HG03064 (cell line): ENCODE measurements around the gene PARVG.

Experiments
- ATAC-seq: cut with Tn5 transposase; IDR thresholded peaks from one replicate; pipeline ENCODE4 v1.9.1; 2021; ENCODE audit warnings: low read depth; ENCODE audit not compliant: unreplicated experiment

The PARVG gene

GRCh38 chr22:44154436-44154942 lies 26.2 kb upstream of the PARVG start:
- no peak for ATAC-seq

DNA sequence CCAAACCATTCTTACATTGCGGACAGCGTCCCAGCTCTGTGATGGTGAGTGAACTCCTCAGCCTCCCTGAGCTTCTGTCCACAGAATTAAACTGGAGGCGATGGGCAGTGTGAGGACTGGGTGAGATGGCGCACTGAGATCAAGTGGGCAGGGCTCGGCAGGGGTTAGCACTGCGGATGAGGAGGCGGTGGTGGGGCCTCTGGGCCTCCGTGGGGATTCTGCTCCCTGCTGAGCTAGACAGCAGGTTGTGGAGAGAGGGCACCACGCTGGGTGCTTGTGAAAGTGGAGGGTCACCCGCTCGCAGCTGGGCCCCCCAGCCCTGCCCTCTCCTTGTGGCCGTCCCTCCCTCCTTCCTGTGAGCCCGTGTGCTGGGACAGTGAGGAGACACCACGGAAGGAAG lies 25.6 kb upstream of the PARVG start:
- no peak for ATAC-seq

- no peak for ATAC-seq
These were observed 22.7 kb upstream of the PARVG start for GRCh38 chr22:44157916-44158618.

DNA sequence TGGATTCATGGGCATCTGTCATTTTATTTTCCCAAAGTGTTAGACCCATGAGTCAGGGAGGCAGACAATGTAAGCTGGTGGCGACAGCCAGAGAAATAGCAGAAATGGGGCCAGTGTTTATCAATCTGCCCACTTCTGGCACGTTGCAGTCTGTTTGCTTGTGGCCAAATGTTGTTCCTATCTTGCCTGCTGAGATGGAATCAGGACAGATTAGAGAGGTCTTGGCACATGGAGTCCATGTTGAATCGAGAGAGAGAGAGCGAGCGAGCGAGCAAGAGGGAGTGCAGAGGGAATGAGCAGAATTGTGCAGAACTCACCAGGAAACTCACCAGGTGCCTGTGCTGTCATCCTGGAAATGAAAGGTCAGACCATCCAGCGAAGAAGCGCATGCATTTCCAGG lies 21.9 kb upstream of the PARVG start:
- no peak for ATAC-seq

DNA sequence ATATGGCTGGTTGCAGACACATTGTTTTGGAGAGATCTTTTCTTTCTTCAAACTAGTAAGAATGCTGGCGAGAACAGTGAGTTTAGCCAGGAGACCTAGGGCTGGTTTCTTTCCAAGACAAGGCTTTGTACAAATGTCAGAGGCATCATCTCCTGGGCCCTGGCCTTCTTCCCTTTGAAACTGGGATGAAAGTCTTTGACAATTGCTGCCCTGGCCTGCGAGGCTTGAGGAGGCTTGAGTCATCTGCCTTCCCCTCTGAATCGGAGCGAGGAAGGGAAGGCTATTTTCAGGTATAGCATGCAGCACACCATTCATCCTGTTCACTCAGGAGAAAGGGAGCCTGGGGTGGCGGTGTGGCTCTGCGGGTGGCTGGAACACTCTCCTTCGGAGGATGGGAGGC lies 21.5 kb upstream of the PARVG start:
- ATAC-seq: no peak

GRCh38 chr22:44159811-44160210 lies 20.9 kb upstream of the PARVG start:
- ATAC-seq: no peak

DNA sequence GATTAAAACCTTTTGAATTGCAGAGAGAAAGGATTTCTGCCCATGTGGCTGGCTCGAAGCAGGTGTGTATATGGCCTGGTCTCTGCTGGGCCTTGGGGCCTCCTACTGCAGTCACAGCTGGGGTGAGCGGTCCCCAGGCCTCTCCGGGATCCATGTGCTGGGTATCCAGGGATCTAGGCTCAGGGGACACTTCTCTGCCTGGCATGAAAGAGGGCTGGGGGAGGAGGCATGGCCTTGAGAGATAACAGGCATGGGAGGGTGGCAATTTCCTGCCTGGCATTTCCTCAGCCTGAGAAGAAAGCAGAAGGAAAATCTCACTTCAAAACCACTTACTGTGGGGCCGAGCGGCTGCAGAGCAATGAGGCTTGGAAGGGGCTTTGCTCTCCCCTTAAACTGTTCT lies 20.3 kb upstream of the PARVG start:
- no peak for ATAC-seq

GRCh38 chr22:44161673-44162072 lies 19.1 kb upstream of the PARVG start:
- ATAC-seq: no peak

- ATAC-seq: no peak
These were observed 17.8 kb upstream of the PARVG start for GRCh38 chr22:44162960-44163359.

DNA sequence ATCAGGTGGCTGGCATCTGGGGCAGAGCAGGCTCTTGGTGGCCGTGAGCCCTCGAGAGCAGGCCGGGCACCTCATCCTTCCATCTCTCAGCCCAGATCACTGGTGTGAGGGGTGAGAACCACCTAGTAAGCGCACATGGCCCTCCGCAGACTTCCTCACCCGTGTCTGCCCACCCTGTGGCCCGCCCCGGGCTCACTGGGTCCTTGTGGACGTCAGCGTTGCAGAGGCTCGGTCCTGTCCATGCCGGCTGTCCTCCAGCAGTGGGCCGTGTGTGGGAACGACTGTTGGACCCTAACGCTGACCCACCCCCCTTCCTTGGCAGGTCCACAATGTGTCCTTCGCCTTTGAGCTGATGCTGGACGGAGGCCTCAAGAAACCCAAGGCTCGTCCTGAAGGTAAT lies 17.2 kb upstream of the PARVG start:
- ATAC-seq: no peak

GRCh38 chr22:44164031-44164430 lies 16.7 kb upstream of the PARVG start:
- ATAC-seq: no peak

DNA sequence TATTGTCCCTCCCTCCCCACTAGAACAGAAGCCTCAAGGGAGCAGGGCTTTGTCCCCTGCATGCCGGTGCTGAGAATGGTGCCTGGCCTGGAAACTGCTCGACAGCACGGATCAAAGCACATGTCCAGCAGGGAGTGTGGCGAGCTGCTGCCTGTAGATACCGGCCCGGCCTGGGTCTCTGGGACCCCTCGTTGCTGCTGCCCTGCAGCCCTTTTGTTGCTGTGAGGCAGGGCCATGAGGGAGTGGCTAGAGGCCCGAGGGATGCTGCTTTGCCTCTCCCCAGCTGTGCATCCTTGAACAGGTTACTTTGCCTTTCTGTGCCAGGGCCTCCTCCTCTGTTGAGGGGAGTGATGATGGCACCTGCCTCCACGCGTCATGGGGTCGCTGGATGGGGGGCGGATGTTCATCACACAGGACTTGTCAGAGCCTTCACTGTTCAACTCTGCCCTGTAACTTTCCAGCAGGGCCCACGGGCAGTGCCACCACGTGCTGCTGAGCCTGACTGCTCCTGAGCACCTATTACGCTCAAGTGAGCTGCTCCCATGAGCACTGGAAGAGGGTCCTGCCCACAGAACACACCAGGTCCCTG lies 15.3 kb upstream of the PARVG start:
- ATAC-seq: no peak

GRCh38 chr22:44166498-44167276 lies 14.0 kb upstream of the PARVG start:
- no peak for ATAC-seq

DNA sequence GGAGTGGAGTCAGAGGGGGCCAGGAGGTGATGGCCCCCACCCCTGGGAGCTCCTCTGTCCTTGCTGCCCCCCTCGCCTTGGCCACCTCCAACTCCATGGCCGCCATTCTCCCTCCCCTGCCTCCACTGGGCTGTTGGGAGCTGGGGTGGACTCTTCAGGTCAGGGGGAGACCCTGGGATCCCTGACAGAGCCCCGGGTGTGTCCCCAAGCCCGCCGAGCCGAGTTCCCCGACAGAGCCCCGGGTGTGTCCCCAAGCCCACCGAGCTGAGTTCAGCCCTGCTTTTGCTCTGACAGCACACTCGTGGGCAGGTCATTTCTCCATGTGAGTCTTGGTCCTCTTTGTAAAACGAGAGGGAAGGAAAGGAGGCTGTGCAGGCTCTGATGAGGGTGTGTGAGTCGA lies 13.2 kb upstream of the PARVG start:
- ATAC-seq: no peak

DNA sequence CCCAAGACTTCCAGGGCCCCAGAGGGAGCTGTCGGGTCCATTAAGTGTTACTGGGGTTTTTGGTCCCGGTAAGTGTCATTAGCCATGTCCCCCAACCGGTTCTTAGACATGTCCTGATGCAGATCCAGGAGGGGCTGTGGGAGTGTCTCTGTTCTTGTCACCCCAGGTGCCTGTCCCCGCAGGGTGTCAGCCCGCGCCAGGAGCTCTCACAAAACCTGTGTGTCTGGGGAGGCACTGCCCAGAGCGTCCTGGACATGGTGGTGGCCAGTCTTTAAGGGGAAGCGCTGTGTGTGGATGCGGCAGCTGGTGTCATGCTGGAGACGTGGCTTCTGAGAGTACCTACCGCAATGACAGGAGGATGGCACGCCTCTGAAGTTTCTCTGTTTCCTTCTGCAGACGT lies 12.5 kb upstream of the PARVG start:
- no peak for ATAC-seq

GRCh38 chr22:44170470-44170869 lies 10.3 kb upstream of the PARVG start:
- no peak for ATAC-seq

DNA sequence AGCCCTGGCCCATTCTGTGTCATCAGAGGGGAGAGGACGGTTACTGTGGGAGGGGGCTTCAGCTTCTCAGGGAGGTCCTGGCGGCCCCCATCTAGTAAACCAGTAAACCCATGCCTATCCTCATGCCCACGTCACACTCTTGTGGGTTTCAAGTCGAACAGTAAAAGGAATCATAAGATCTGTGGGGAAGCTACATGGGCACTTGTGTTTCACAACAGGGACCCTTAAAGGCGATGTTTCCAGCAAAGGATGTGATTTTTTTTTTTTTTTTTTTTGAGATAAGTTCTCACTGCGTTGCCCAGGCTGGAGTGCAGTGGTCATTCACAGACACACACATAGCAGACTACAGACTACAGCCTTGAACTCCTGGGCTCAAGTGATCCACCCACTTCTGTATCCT lies 9.2 kb upstream of the PARVG start:
- no peak for ATAC-seq

GRCh38 chr22:44172370-44173108 lies 8.2 kb upstream of the PARVG start:
- no peak for ATAC-seq

GRCh38 chr22:44173154-44173553 lies 7.6 kb upstream of the PARVG start:
- no peak for ATAC-seq

DNA sequence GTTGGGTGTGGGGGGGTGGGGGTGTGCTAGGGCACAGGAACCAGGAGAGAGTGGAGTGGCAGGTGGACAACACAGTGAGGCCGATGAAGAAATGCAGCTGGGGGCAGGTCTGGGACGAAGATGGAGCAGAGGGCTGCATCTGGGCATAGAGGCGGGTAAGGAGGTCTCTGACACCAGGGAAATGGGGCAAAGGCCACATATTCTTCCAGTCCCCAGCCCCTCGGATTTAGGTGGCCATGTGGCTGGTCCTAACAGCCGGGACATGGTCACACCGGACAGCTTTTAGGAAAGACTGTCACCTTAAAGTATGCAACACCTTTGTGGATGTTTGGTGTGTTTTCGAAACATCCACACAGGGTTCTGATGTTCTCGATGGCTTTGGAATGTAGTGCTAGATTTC lies 5.0 kb upstream of the PARVG start:
- ATAC-seq: no peak
